NCI-H2171 treated with DMSO at 0.1 percent for 48 hours (cell line): ENCODE results near the gene TIAM2.

ENCODE experiments used
- DNase-seq: peaks from one replicate; lab custom pipeline; 2025; lab: John Stamatoyannopoulos, UW

The TIAM2 gene

GRCh38 chr6:155024391-155025027 is 29.4 kb downstream of the TIAM2 start:
- peak; percentile 28 for DNase-seq

DNA sequence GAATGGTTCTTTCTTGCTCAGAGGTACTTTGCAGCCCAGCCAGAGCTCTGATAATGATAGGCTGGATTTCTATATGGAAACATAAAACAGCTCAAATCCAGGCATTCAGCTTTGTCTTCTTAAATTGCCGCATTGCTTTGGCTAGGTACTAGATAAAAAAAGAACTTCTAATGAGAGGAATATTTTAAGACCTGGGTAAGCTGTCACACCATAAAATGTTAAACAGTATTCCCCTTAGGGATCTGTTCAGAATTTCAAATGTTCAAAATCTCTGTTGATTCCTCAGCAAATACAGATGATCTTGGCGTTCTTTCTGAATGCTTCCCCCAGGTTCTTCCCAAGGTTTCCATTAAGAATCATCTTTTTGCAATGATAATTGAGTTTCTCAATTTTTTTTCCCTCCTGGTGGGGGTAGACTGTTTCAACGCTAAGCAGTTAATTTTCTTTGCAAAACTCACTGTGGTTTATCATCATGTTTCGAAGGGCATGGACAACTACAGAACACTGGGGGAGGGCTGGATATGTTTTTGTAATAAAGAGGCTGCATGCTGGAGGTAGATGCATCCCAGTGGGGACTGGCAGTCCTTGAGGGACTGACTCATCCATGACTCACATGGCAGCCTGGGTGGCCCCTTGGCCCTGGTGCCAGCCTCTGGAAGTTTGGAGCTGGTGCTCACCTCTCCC is 31.0 kb downstream of the TIAM2 start:
- DNase-seq = no peak

- no peak for DNase-seq
These were observed 31.6 kb downstream of the TIAM2 start for GRCh38 chr6:155026706-155027045.

DNA sequence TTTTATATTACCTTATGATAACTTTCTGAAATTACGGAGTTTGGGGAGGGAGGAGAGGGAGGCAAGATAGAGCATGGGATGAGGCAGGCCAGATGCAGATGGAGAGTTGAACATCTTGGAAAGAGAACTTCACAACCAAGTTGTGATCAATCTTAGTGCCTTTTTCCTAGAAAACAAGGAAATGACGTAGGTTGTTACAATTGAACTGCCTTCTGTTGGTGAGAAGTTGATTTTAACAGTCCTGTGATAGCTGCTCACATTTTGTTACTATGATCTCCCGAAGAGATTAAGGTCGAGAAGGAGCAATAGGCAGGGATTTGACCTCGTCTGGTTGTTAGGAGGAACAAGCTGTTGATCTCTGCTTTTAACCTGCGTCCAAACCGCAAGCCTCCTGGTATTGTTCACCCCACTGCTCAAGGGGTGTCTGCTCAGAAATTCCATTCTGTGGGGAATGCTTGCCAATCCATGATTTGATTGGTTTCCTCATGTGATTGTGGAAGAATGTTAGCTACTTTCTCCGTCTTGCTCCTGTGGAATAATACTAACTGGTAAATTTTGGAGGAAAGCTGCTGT is 35.1 kb downstream of the TIAM2 start:
- no peak for DNase-seq

GRCh38 chr6:155031091-155031490 is 36.0 kb downstream of the TIAM2 start:
- no peak for DNase-seq

DNA sequence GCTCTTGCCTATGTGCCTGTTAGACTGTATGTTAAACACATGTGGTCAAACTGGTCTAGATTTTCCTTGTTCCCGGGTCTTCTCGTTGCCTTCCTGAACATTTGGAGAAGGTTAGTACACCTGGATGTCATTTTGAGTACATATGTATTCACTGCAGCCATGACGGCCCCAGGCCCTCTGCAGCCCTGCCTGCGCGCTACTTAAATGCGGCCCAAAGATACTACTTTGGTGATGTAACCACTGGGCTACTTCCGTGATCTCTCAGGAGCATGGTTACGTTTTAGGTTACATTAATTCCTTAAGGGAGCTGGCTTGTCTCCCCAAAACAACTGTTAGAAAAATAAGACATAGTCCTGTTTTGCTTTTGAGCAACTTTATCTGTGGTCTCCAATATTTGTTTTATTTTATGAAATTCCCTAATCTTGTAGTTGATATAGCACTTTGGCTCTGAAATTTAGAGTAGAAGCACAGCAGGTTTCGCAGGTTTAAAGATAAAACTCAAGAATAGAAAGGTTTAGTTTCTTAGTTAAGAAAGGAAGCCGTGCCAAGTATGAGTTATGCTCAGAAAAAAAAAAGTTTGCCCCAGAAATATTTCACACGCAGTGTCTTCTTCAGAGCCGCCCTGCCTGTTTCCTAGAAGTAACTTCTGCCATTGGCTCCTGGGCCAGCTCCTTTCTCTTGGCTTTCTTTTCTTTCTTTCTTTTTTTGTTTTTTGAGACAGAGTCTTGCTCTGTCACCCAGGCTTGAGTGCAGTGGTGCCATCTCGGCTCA is 38.1 kb downstream of the TIAM2 start:
- no peak for DNase-seq

DNA sequence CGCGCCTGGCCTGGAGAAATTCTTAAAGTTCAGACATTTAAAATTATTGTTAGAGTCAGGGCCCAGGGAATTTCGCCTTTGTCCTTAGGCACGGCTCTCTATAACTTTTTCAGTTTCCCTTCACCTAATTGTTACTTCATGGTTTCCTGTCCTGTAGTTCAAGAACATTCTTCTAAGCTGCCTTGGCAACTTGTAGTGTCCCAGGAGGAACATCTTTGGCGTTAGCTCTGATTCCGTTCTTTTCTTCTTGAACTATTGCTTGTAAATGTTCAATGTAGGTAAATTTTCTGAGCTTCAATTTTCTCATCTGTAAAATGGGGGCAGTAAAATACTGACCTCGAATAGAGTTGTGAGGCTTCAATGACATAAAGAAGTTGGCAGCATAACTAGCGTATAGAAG is 41.8 kb downstream of the TIAM2 start:
- DNase-seq = no peak

GRCh38 chr6:155038104-155038503 is 43.0 kb downstream of the TIAM2 start:
- DNase-seq = no peak

DNA sequence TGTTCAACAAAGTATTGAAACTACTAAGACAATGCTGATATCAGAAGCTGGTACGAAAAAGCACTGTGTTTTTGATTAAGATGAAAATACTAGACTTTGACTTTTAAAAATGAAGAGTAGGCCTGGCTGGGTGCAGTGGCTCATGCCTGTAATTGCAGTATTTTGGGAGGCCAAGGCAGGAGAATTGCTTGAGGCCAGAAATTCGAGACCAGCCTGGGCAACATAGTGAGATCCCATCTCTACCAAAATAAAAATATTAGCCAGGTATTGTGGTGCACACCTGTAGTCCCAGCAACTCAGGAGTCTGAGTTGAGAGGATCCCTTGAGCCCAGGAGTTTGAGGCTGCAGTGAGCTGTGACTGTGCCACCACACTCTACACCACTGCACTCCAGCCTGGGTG is 43.4 kb downstream of the TIAM2 start:
- no peak for DNase-seq

GRCh38 chr6:155039618-155040017 is 44.5 kb downstream of the TIAM2 start:
- DNase-seq = no peak

DNA sequence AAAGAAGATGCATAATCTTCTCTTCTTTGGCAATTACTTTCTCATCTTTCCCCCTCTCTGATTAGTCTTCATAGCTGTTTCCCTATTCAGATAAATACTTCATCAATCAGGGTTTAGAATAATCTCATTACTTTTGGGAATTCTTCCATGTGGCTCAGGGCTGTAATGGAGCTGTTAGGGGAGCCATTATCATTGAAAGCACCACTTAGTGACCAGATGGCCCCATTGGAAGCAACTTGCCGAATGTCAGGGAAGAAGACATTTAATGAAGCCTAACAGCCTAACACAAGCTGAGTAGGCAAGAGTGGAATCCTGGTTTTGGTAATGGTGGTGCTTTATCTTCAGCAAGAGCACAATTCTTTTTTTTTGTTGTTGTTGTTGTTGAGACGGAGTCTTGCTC is 45.0 kb downstream of the TIAM2 start:
- DNase-seq = peak; percentile 14

DNA sequence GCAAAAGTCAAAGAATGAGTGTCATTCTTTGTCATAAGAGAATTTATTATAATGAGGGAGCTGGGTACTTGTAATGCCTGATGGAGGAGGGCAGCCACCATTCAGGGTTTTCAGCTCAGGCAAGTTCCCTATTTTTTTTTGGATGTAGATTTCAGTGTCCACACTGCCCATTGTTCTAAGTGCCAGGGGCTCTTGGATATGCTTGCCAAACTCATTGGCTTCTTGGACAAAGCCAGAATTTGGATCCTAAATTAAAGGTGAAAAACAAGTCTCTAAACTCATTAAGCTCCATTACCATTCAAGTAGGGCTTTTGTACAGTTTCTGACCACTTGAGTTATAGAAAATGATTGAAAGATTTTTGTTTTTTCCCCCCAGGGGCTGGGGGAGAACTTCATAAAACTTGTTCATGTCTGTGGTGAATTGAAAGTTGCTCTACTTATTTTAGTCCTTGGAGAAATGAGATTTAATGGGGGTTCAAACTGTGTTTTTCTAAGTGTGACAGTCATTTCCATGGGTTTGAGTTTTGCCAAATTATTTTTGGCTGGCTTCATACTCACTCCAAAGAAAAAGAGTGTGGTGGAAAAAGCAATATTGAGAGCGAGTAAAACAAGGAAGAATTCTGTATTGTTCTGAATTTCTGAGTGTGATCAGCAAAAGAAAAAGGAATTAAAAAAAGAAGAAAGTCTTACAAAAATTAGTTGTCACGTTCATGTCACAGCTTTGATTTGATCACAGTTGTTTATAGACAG is 46.0 kb downstream of the TIAM2 start:
- no peak for DNase-seq

DNA sequence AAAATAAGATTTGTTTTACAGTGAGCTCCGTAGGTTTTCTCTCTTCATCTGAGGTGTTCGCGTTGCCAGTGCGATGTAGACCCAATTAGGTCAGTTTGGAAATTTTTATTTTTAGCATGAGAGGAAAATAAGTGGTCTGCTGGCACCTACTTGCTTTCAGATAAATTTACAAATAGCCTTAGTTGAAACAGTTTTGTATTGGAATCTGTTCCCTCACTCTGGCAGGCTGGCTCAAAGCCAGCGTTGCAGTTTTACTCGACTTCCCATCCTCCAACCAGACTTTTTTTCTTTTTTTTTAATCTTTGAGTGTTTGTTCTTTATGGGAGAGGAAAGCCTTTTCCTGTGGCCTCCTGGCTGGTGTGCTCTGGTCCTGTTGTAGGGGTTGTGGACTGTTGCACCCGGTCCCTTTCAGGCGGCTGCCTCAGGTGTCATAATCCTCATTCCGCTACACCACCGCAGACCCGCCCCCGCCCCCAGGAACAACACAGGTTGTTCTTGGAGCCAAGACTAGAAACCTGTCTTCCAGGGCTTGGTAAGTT is 46.7 kb downstream of the TIAM2 start:
- DNase-seq = peak; percentile 33

DNA sequence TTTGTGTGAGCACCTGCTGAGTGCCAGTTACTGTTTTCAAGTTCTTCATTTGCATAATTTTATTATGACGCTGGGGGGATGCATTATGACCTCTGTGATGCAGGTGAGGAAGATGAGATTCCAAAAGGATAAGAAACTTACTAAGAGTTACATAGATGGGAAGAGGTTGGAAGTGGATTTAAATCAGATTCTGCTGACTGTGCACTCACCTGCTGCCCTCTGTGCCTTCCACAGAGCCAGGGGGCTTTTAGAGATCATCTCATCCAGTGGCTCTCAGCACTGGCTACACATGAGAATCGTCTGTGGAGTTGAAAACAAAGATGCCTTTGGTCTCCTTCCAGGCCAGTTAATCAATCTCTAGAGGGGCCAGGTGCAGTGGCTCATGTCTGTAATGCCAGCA is 47.9 kb downstream of the TIAM2 start:
- DNase-seq = no peak

DNA sequence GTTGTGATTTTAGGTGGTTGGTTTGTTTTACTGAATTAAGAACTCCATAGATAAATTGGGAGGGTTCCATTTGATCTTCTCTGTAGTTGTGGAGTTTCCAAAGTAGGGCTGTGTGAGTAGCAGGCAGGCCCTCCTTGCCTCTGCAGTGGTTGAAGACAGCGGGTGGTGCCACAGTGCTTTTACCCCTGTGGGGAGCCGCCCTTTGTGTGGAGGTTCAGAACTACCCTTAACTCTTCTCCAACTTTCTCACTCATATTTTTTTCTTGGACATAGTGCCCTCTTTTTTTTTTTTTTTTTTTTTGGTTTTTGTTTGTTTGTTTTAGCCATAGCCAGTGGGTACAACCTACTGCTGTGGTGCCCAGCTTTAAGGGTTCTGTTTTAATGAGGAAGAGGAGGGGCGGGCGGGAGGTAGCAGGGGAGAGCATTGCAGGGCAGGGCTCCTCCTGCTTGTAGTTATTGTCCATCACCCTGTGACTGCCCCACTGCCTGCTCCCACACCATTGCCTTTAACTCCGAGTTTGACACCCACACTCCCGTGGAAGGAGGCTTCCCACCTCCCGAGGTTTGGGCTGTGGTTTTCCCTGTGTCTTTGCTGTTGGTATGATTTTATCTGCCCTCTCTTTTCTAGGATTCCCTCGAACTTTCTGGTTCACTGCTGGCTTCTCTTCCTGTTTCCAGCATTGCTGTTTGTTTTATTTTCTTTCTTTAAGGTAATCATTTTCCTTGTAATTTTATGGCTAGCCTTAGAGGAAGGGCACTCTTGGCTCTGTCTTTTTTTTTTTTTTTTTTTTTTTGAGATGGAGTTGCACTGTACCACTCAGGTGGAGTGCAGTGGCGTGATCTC is 50.7 kb downstream of the TIAM2 start:
- no peak for DNase-seq

DNA sequence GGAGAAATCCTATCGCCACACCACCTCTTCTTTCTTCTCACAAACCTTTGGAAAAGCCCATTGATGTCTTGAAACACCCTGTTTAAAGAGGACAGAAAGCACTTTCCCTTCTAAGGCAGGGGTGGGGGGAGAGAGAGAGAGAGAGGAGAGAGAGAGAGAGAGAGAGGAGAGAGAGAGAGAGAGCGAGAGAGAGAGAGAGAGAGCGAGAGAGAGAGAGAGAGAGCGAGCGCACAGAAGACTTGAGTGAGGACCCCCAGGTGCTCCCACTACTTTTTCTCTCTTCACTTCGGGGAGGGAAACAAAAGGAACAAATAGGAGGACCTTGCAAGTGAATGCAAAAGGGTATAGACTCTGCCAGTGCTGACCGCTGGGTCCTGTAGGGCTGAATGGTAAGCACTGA is 52.4 kb downstream of the TIAM2 start:
- no peak for DNase-seq

GRCh38 chr6:155050311-155050710 is 55.2 kb downstream of the TIAM2 start:
- no peak for DNase-seq

DNA sequence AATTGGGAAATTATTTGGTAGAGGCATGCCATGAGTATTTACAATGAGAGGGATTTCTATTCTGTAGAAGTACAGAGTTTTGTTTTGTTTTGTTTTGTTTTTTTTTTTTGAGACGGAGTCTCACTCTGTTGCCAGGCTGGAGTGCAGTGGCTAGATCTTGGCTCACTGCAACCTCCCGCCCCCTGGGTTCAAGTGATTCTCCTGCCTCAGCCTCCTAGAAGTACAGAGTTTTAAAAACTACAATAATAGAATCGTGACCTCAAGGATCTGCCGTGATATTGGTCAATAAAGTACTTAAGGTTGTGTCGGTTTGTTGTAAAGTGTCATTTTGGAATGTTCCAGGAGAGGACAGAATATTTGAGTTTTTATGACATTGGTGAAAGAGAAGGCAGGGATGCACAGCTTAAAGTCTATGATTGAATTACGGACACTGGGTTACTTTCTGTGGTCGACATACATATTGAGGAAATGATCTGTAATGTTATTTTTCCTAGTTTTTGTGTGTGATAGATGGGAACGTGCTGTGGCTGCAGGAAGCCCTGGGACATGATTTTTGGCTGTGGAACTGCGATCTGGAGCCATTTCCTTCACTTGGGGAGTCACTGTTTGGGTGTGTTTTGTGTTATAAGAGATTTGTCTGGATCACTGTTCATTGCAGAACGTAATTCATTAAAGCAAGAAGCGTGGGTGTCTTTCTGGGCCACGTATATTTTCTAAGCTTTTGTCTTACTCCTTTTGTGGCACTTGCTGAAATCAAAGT is 59.6 kb downstream of the TIAM2 start:
- no peak for DNase-seq

DNA sequence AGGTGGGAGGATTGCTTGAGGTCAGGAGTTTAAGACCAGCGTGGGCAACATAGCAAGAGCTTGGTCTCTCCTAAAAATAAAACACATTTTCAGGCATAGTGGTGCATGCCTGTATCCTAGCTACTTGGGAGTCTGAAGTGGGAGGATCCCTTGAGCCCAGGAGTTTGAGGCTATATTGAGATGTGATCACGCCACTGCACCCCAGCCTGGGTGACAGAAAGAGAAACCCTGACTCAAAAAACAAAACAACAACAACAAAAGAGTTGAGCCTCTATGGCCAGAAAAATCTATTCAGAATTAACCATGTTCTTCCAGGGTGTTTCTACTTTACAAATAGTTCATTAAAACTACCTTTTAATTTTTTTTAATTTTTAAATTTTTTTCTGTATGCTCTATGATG is 60.6 kb downstream of the TIAM2 start:
- no peak for DNase-seq

GRCh38 chr6:155056756-155057155 is 61.6 kb downstream of the TIAM2 start:
- no peak for DNase-seq
